AG04450 (cell line): ENCODE results near the gene IGSF22. TPM values are rescaled to one million over a fixed set of nuclear protein-coding genes. Genes with fewer than 3 reads are reported as not detected.

Experiments used
- CTCF ChIA-PET: fragments of 300-600, 350-600 bp; formaldehyde crosslinking; extraction: SDS; loops from one replicate; lab custom pipeline; 2022; ENCODE audit warnings: antibody characterized with exemption, inconsistent platforms; lab: Charles Lee
- POLR2A ChIA-PET: fragments of 350-600 bp; formaldehyde crosslinking; extraction: SDS; loops from one replicate; lab custom pipeline; 2021; ENCODE audit warnings: antibody characterized with exemption, inconsistent platforms; lab: Yijun Ruan, JAX
- DNase-seq: peaks from one replicate; pipeline ENCODE4 v3.0.0-alpha.2; 2011; ENCODE audit warnings: low read depth, low spot score
- H3K27ac ChIP-seq: one replicate; pipeline ENCODE4 v1.5.1; 2012; ENCODE audit warnings: low read depth, low read length, control low read depth
- H3K27me3 ChIP-seq: one replicate; pipeline ENCODE4 v1.6.0; 2012; ENCODE audit warnings: low read length; ENCODE audit not compliant: control insufficient read depth, insufficient read depth
- H3K4me3 ChIP-seq: 2 replicates; pipeline ENCODE4 v1.5.1; 2011; ENCODE audit warnings: mild to moderate bottlenecking, low read depth, low read length, control low read depth
- H3K9me3 ChIP-seq: 2 replicates; pipeline ENCODE4 v1.5.1; 2012; ENCODE audit warnings: low read length; ENCODE audit not compliant: control insufficient read depth, insufficient read depth
- polyA plus RNA-seq: library from polyadenylated mRNA; depleted of rRNA; stranded (reverse); fragments of >200 nt; gene quantifications from 2 replicates; pipeline ENCODE4 v1.2.3, GENCODE V29; 2011
- TF ChIP-seq, protein P1 (sequence below): IDR thresholded peaks from 2 replicates; pipeline ENCODE4 v1.5.1; 2011; ENCODE audit warnings: low read depth, low read length, control low read depth, inconsistent platforms

IGSF22 gene
- polyA plus RNA-seq, 1 experiment: not detected

DNA sequence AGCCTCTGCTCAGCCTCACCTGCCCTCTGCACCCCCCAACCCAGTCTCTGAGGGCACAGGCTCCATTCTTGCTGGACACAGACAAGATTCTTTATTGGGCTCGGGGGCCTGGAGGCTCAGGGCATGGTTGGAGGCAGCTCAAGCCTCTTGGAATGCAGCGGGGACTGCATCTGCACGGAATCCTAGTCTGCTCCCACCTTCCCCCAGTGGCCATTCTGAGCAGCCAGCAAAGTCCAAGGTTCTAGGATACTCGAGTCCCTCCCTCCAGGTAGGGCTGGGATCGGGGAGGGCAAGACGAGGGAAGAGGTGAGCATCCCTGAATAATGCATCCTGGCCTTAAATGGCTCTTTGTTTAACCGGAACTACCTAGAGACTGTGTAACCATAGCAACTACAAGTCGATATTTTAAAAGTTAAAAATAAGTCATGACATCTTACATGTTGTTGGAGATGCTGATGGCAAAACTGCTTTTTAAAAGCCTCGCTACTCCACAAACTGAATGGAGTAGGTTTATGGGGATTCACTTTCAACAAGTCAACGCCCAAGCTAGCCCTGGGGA, 10.7 kb upstream of the IGSF22 start:
- no peak overlapping the region for H3K4me3 ChIP-seq
- ChIA-PET CTCF (interaction anchor here (1.6 to 2.5 kb wide), 2 partner anchors 9 to 15 kb away, joined by 7 to 9 read pairs; no protein-coding TSS in a partner anchor), POLR2A (no interaction called here)
- no peak overlapping the region for H3K27ac ChIP-seq
- TF ChIP-seq, protein P1, sequence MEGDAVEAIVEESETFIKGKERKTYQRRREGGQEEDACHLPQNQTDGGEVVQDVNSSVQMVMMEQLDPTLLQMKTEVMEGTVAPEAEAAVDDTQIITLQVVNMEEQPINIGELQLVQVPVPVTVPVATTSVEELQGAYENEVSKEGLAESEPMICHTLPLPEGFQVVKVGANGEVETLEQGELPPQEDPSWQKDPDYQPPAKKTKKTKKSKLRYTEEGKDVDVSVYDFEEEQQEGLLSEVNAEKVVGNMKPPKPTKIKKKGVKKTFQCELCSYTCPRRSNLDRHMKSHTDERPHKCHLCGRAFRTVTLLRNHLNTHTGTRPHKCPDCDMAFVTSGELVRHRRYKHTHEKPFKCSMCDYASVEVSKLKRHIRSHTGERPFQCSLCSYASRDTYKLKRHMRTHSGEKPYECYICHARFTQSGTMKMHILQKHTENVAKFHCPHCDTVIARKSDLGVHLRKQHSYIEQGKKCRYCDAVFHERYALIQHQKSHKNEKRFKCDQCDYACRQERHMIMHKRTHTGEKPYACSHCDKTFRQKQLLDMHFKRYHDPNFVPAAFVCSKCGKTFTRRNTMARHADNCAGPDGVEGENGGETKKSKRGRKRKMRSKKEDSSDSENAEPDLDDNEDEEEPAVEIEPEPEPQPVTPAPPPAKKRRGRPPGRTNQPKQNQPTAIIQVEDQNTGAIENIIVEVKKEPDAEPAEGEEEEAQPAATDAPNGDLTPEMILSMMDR: no peak
- H3K9me3 ChIP-seq: no peaks in the 10 kb centered on the region
- H3K27me3 ChIP-seq: peaks cover 13% of the 10 kb centered on the region
- DNase-seq: no peak

DNA sequence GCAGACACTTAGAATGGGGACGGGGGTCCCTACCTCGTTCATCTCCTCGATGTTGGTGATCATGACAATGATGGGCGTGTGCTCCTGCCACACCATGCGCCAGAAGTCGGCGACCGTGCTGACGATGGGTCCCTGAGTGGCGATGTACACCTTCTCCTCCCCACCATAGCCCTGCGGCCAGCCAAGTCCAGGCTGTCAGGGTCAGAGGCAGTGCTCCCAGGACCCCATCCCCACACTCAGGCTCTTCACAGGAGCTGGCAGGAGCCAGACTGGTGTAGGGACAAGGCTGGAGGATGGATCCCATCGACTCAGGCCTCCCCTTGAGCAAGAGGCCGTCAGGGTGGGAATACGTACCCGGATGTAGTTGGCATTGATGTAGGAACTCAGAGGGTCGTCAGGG, 7.2 kb upstream of the IGSF22 start:
- CTCF ChIA-PET: interaction anchor here (1.1 to 3.3 kb wide), 5 partner anchors 11 to 117 kb away, joined by 3 to 51 read pairs (median 5); no protein-coding TSS in a partner anchor

DNA sequence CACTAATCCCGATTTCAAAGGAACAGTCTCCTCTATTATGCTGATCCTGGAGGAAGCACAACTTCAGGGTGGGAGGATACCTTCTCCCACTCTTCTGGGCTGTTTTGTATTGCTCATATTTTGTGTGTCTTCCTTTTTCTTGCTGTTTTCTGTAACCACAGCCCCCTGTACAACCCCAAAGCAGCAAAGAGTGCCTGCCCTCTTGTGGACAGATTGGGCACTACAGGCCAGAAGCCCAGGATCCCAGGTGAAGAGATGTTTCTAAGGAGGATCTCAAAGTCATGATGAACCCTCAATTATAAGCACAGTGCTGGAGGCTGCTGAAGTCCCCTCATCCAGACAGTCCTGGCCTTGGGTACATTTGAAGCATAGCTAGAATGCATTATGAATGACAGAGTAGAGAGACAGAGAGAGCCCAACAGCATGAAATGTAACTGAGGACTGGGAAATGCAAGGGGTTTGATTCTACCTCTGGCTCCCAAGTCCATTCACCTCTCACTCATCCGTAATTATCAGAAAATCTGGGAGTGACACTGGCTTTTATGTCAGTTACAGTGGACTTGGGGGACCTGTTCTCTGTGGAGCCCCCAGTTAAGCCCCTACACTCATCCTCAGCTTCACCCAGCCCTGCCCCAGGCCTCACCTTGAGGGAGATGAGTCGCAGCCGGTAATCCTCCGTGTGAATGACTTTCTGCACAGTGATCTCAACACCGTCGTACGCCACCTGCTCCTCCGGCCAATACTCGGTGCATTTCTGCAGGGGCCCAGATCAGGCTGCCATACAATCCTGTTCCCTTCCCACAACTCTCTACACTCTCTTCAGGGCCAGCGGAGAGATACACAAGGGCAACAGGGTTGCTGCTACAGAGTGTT, 6.2 kb upstream of the IGSF22 start:
- Histone ChIP-seq H3K4me3 (no peak overlapping the region), H3K9me3 (no peaks in the 10 kb centered on the region), H3K27ac (no peak overlapping the region), H3K27me3 (peaks cover 5% of the 10 kb centered on the region)
- TF ChIP-seq, protein P1: peak; percentile 98
- no peak for DNase-seq
- ChIA-PET CTCF (interaction anchor here (0.6 to 3.3 kb wide), 25 partner anchors 10 to 617 kb away, joined by 3 to 51 read pairs (median 4); no protein-coding TSS in a partner anchor), POLR2A (no interaction called here)

More for the DNA sequence above, 7.2 kb upstream of the IGSF22 start:
- Histone ChIP-seq H3K27ac (no peak overlapping the region), H3K27me3 (peaks cover 5% of the 10 kb centered on the region), H3K4me3 (no peak overlapping the region), H3K9me3 (no peaks in the 10 kb centered on the region)
- TF ChIP-seq, protein P1: no peak
- POLR2A ChIA-PET: no interaction called here
- no peak for DNase-seq

DNA sequence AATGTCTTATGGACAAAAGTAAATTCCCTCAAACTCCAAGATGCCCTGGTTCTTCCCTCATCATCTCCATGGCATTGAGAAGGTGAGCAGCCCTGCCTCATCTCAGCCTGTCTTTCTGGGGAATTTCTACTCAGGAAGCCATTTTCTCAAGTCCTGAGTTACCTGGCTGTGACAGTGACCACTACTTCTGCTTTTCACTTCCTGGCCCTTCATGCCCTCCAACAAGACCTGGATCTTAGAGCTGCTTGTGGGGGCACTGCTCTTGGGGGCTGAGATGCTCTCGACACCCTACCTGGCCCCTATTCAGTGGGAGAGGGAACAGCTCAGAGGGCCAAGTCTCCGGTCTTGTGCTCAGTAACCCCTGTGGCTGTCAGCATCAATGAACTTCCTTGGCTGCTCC, 5.5 kb upstream of the IGSF22 start:
- Histone ChIP-seq H3K27ac (no peak overlapping the region), H3K27me3 (no peaks in the 10 kb centered on the region), H3K4me3 (no peak overlapping the region), H3K9me3 (no peaks in the 10 kb centered on the region)
- CTCF ChIA-PET: interaction anchor here (0.6 to 3.3 kb wide), 21 partner anchors 9 to 616 kb away, joined by 3 to 51 read pairs (median 5); no protein-coding TSS in a partner anchor
- POLR2A ChIA-PET: no interaction called here
- DNase-seq: no peak
- TF ChIP-seq, protein P1: no peak
